ENCODE results near the gene HPSE2.
"Not testable (repeated sequence)": the region's sequence is repeated elsewhere in the genome, so short reads cannot be mapped to it uniquely, and the experiment has no call there.

HPSE2 gene

GRCh38 chr10:98916526-98917125 is 319.0 kb downstream of the HPSE2 start:
- no peak for DNase-seq

- no peak for DNase-seq
These were observed 319.7 kb downstream of the HPSE2 start for GRCh38 chr10:98915911-98916310.

GRCh38 chr10:98910546-98910945 is 325.1 kb downstream of the HPSE2 start:
- DNase-seq, result no peak

GRCh38 chr10:98910048-98910447 is 325.6 kb downstream of the HPSE2 start:
- no peak for DNase-seq

GRCh38 chr10:98908868-98909267 is 326.8 kb downstream of the HPSE2 start:
- DNase-seq, result no peak

GRCh38 chr10:98908247-98908646 is 327.4 kb downstream of the HPSE2 start:
- not testable (repeated sequence) for DNase-seq

- no peak for DNase-seq
These were observed 334.1 kb downstream of the HPSE2 start for GRCh38 chr10:98901441-98902110.

GRCh38 chr10:98899018-98899417 is 336.6 kb downstream of the HPSE2 start:
- DNase-seq, result no peak

- DNase-seq, result no peak
These were observed 343.1 kb downstream of the HPSE2 start for GRCh38 chr10:98892523-98892922.

GRCh38 chr10:98886686-98887085 is 349.0 kb downstream of the HPSE2 start:
- no peak for DNase-seq

GRCh38 chr10:98885378-98885777 is 350.3 kb downstream of the HPSE2 start:
- DNase-seq, result no peak

GRCh38 chr10:98881789-98882188 is 353.9 kb downstream of the HPSE2 start:
- DNase-seq, result no peak

- no peak for DNase-seq
These were observed 354.7 kb downstream of the HPSE2 start for GRCh38 chr10:98880971-98881370.

- DNase-seq, result no peak
These were observed 356.7 kb downstream of the HPSE2 start for GRCh38 chr10:98878921-98879320.

GRCh38 chr10:98878418-98878817 is 357.2 kb downstream of the HPSE2 start:
- DNase-seq, result no peak

- no peak for DNase-seq
These were observed 373.7 kb downstream of the HPSE2 start for GRCh38 chr10:98861962-98862361.

- DNase-seq, result no peak
These were observed 377.1 kb downstream of the HPSE2 start for GRCh38 chr10:98858525-98858924.

GRCh38 chr10:98855403-98856189 is 380.1 kb downstream of the HPSE2 start:
- no peak for DNase-seq

GRCh38 chr10:98852686-98853085 is 383.0 kb downstream of the HPSE2 start:
- DNase-seq, result no peak

GRCh38 chr10:98848361-98848760 is 387.3 kb downstream of the HPSE2 start:
- no peak for DNase-seq

- DNase-seq, result no peak
These were observed 388.9 kb downstream of the HPSE2 start for GRCh38 chr10:98846787-98847186.

- DNase-seq, result no peak
These were observed 402.1 kb downstream of the HPSE2 start for GRCh38 chr10:98833542-98833941.

- no peak for DNase-seq
These were observed 402.9 kb downstream of the HPSE2 start for GRCh38 chr10:98832738-98833137.

- no peak for DNase-seq
These were observed 403.5 kb downstream of the HPSE2 start for GRCh38 chr10:98832196-98832595.
